NCI-H226 (cell line): ENCODE data around the gene SPRYD7.
"Not testable (repeated sequence)": the region's sequence is repeated elsewhere in the genome, so short reads cannot be mapped to it uniquely, and the experiment has no call there.

Experiments
- DNase-seq: peaks from one replicate; pipeline ENCODE4 v3.0.0-alpha.2; 2015

SPRYD7 gene

GRCh38 chr13:49932066-49932465 is 4.1 kb downstream of the SPRYD7 start:
- DNase-seq, result no peak

DNA sequence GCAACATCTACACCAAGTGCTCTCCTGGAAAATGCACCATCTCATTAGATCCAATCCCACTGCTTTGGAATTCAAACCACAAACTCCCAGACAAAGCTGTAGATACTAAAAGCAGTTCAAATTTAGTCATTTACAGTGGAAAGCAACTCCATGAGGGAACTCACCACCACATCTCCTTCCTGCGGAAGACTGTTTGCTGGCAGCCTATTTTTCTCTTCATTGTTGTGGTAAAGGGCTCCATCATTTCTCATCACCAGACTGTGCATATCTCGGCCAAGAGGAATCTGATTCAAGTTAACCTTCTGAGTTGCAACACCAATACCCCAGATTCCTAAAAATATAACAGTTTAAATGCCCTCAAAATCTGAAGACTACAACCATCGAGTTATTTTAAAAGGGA is 8.4 kb downstream of the SPRYD7 start:
- peak; percentile 73 for DNase-seq

DNA sequence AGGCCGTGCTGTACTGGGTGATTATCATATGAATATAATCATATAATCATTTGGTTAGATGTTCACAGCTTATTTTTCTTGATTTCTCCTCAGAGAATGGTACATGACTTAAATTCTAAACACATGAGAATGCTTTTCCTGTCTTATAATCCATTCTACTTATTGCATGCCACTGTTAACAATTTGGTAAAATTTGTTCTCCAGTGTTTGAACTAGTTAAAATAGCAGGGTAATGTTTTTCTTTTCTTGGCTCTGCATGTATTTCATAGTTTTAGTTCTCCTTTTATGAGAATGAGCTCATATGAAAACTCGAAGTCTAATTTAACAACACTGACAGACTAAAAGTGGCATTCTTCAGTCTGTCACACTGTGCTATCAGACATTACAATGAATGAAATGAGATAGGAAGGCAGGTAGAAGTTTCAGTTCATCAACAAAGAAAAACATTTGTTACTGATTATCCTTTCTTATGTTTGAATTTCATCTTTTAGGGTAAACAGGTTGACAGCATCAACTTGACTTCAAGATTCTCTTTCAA is 10.2 kb downstream of the SPRYD7 start:
- DNase-seq, result no peak

- DNase-seq, result no peak
Observed at GRCh38 chr13:49922301-49922700, 13.8 kb downstream of the SPRYD7 start.

- not testable (repeated sequence) for DNase-seq
Observed at GRCh38 chr13:49920969-49921368, 15.2 kb downstream of the SPRYD7 start.

GRCh38 chr13:49918106-49918505 is 18.0 kb downstream of the SPRYD7 start:
- not testable (repeated sequence) for DNase-seq

DNA sequence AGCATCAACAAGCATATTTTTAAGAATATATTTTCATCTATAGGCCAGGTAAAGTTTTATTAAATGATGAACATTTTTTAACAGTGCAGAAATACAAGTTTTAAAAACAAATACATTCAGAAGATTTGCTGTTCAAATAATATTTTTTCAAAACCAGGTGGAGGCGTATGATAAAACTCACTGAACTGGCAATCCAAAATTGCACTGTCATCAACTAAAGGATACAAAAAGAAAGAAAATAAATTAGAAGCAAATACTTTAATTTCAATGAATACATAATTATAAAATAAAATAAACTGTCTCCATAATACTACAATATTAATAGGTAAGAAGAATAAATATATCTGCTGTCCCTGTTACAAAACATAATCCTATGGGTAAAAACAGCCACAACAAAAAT is 21.2 kb downstream of the SPRYD7 start:
- DNase-seq, result no peak

- DNase-seq, result no peak
Observed at GRCh38 chr13:49908637-49909036, 27.5 kb downstream of the SPRYD7 start.

- no peak for DNase-seq
Observed at GRCh38 chr13:49904729-49905456, 31.2 kb downstream of the SPRYD7 start.

DNA sequence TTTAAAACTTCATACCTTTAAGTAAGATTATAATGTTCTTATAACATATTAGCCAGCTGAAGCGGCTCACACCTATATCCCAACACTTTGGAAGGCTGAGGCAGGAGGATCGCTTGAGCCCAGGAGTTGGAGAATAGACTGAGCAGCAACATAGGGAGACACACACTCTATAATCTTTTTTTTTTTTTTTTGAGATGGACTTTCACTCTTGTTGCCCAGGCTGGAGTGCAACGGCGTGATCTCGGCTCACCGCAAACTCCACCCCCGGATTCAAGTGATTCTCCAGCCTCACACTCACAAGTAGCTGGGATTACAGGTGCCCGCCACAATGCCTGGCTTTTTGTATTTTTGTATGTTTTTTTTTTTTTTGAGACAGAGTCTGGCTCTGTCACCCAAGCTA is 37.3 kb downstream of the SPRYD7 start:
- no peak for DNase-seq

DNA sequence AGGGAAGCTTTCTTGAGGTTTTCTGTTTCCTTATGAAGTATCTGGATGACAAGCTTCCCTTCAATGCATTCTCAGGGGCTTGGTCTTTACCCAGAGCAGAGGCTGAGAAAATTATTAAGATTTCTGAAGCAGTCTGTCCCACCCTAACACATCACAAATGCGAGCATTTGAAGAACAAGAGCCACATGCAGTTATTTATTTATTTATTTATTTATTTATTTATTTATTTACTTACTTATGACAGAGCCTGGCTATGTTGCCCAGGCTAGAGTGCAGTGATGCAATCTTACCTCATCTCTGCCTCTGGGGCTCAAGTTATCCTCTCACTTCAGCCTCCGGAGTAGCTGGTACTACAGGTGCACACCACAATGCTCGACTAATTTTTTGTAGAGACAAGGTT is 38.4 kb downstream of the SPRYD7 start:
- DNase-seq, result no peak

GRCh38 chr13:49895826-49896225 is 40.3 kb downstream of the SPRYD7 start:
- no peak for DNase-seq

GRCh38 chr13:49893591-49893990 is 42.5 kb downstream of the SPRYD7 start:
- DNase-seq, result no peak

DNA sequence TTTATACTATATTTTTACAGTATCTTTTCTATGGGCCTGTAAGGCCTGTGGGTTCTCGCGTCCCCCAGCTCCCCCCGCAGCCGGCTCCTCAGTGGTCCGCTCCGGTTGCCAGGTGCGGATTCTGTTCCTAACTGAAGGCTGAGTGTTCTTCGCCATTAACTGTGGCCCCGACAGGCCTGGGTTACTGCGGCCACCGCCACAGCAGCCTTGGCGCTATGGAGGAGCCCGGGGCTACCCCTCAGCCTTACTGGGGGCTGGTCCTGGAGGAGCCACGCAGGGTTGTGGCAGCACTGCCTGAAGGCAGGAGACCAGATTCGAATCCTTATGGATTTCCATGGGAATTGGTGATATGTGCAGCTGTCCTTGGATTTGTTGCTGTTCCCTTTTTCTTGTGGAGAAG is 45.8 kb downstream of the SPRYD7 start:
- DNase-seq, result no peak

DNA sequence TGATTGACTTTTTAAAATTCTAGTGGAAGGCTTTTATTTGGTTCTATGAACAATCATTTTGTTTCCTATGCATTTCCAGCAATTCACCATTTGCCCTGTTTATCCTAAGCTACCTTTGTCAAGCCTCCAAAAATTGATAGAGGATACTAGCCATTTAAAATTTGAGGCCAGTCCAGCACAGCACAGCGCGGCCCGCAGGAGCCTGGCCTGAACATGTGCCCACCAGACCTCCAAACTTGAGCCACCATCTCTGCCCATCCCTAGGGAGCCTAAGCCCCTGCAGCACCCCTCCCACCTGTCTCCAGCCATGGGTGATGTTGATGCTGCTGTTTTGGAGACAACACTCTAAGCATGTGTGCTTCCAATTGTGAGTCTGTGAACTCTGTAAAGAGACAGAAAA is 57.5 kb downstream of the SPRYD7 start:
- DNase-seq, result no peak

DNA sequence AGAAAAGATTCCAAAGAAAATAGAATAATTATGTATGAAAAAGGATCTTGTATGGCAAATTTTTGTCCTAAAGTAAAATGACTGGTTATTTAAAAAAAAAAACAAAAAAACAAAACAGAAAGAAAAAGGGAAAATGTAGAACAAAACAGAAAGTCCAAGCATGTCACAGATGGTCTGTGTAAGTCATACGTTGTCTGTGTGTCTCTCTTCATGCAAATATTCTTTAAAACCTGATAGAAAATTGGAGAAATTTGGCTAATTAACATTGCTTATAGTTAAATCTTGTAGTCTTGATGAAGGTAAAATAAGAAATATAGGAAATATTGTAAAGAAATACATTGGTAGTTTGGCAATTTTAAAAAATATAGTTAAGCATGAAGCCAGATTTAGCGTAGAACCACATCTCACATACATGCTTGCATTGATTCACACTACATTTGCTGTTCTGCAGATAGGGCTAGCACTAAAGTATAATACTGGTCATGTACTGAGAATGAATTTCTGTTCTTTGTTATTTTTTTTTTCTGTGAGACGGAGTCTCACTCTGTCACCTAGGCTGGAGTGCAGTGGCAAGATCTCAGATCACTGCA is 58.4 kb downstream of the SPRYD7 start:
- no peak for DNase-seq

DNA sequence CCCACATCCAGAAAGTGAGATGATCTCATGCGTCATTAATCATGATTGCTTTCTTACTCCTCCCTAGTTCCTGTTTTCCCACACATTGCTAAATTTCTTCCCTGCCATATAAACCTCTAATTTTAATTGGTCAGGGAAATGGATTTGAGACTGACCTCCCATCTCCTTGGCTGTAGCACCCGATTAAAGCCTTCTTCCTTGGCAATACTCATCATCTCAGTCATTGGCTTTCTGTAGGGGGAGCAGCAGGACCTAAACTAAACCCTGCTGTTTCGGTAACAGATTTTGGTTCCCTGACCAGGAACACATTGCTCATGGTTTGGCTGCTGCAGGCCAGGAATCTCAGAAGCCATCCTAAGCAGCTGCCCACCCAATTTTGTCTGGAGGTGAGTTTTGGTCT is 61.7 kb downstream of the SPRYD7 start:
- no peak for DNase-seq

- DNase-seq, result no peak
Observed at GRCh38 chr13:49869519-49869918, 66.6 kb downstream of the SPRYD7 start.

DNA sequence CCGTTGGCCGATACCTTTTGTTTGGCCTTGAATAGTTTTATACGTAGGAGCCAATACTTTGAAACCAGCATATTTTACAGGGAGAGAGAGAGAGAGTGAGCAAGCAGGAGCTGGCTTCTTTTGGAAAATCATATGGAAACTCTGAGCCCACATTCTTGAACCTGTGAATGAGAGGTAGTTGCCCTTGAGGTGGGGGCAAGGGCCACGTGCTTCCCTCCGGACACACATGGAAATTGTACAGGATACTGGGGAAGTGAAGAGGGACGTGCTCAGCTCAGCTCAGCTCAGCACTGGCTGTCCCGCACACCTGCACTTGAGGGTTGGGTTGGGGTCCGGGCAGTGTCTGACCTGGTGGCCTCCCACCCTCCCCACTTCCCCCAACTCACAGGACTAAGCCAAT is 68.3 kb downstream of the SPRYD7 start:
- no peak for DNase-seq

GRCh38 chr13:49865218-49865617 is 70.9 kb downstream of the SPRYD7 start:
- DNase-seq, result no peak

- DNase-seq, result no peak
Observed at GRCh38 chr13:49864509-49864908, 71.6 kb downstream of the SPRYD7 start.
